ENCODE measurements around the gene TNS3.
"Not testable (repeated sequence)": the region's sequence is repeated elsewhere in the genome, so short reads cannot be mapped to it uniquely, and the experiment has no call there.

TNS3 gene

GRCh38 chr7:47479821-47480575, 101.9 kb downstream of the TNS3 start:
- no peak overlapping the region for H3K27ac Mint-ChIP-seq
- H3K4me3 Mint-ChIP-seq = no peak overlapping the region
- H3K9me3 Mint-ChIP-seq = no peaks in the 10 kb centered on the region
- no peaks in the 10 kb centered on the region for H3K27me3 Mint-ChIP-seq
- DNase-seq (no peak), ATAC-seq (no peak)
- H3K4me1 Mint-ChIP-seq = peaks cover 38% of the 10 kb centered on the region

GRCh38 chr7:47478926-47479711, 102.8 kb downstream of the TNS3 start:
- DNase-seq (no peak), ATAC-seq (no peak)
- Mint-ChIP-seq H3K27me3 (no peaks in the 10 kb centered on the region), H3K27ac (peak overlapping the region in 1 of 2 donors; percentile 3), H3K4me1 (peaks cover 38% of the 10 kb centered on the region), H3K9me3 (no peaks in the 10 kb centered on the region), H3K4me3 (no peak overlapping the region)

- no peak for DNase-seq
- Mint-ChIP-seq H3K9me3 (no peaks in the 10 kb centered on the region), H3K27ac (no peak overlapping the region), H3K4me3 (no peak overlapping the region), H3K4me1 (peaks cover 38% of the 10 kb centered on the region), H3K27me3 (no peaks in the 10 kb centered on the region)
- no peak for ATAC-seq
Measured at GRCh38 chr7:47478017-47478344, 103.9 kb downstream of the TNS3 start.

GRCh38 chr7:47477191-47478016, 104.5 kb downstream of the TNS3 start:
- H3K4me1 Mint-ChIP-seq = peaks cover 32% of the 10 kb centered on the region
- no peaks in the 10 kb centered on the region for H3K27me3 Mint-ChIP-seq
- no peak overlapping the region for H3K27ac Mint-ChIP-seq
- ATAC-seq (no peak), DNase-seq (no peak)
- no peaks in the 10 kb centered on the region for H3K9me3 Mint-ChIP-seq
- H3K4me3 Mint-ChIP-seq = no peak overlapping the region

GRCh38 chr7:47475880-47476227, 106.1 kb downstream of the TNS3 start:
- no peaks in the 10 kb centered on the region for H3K27me3 Mint-ChIP-seq
- H3K27ac Mint-ChIP-seq = no peak overlapping the region
- DNase-seq (no peak), ATAC-seq (no peak)
- H3K4me1 Mint-ChIP-seq = peaks cover 17% of the 10 kb centered on the region
- no peak overlapping the region for H3K4me3 Mint-ChIP-seq
- no peaks in the 10 kb centered on the region for H3K9me3 Mint-ChIP-seq

- ATAC-seq = peak; percentile 77
- Mint-ChIP-seq H3K4me1 (peaks cover 10% of the 10 kb centered on the region), H3K9me3 (no peaks in the 10 kb centered on the region), H3K4me3 (no peak overlapping the region), H3K27me3 (no peaks in the 10 kb centered on the region), H3K27ac (no peak overlapping the region)
- DNase-seq = peak; percentile 24 to 46
Measured at GRCh38 chr7:47474937-47475879, 106.7 kb downstream of the TNS3 start.

GRCh38 chr7:47474211-47474936, 107.5 kb downstream of the TNS3 start:
- DNase-seq (no peak), ATAC-seq (no peak)
- Mint-ChIP-seq H3K4me1 (peaks cover 6% of the 10 kb centered on the region), H3K9me3 (no peaks in the 10 kb centered on the region), H3K27ac (no peak overlapping the region), H3K4me3 (no peak overlapping the region), H3K27me3 (no peaks in the 10 kb centered on the region)

- ATAC-seq (no peak), DNase-seq (no peak)
- H3K4me1 Mint-ChIP-seq = peaks cover 2% of the 10 kb centered on the region
- H3K27me3 Mint-ChIP-seq = no peaks in the 10 kb centered on the region
- no peak overlapping the region for H3K27ac Mint-ChIP-seq
- no peaks in the 10 kb centered on the region for H3K9me3 Mint-ChIP-seq
- H3K4me3 Mint-ChIP-seq = no peak overlapping the region
Measured at GRCh38 chr7:47473499-47474210, 108.3 kb downstream of the TNS3 start.

- DNase-seq = no peak
- Mint-ChIP-seq H3K27me3 (no peaks in the 10 kb centered on the region), H3K27ac (peak overlapping the region in 1 of 2 donors; percentile 2), H3K9me3 (no peaks in the 10 kb centered on the region), H3K4me1 (no peaks in the 10 kb centered on the region), H3K4me3 (no peak overlapping the region)
- peak; percentile 27 for ATAC-seq
Measured at GRCh38 chr7:47472444-47473157, 109.3 kb downstream of the TNS3 start.

- ATAC-seq = no peak
- peak overlapping the region in 1 of 2 donors; percentile 2 for H3K27ac Mint-ChIP-seq
- H3K4me1 Mint-ChIP-seq = no peaks in the 10 kb centered on the region
- H3K4me3 Mint-ChIP-seq = no peak overlapping the region
- H3K27me3 Mint-ChIP-seq = no peaks in the 10 kb centered on the region
- no peaks in the 10 kb centered on the region for H3K9me3 Mint-ChIP-seq
- no peak for DNase-seq
Measured at GRCh38 chr7:47471831-47472230, 110.1 kb downstream of the TNS3 start.

GRCh38 chr7:47471358-47471703, 110.6 kb downstream of the TNS3 start:
- Mint-ChIP-seq H3K4me3 (no peak overlapping the region), H3K27ac (no peak overlapping the region), H3K9me3 (no peaks in the 10 kb centered on the region), H3K4me1 (no peaks in the 10 kb centered on the region), H3K27me3 (no peaks in the 10 kb centered on the region)
- no peak for DNase-seq
- no peak for ATAC-seq

GRCh38 chr7:47470567-47471357, 111.1 kb downstream of the TNS3 start:
- no peak overlapping the region for H3K27ac Mint-ChIP-seq
- no peak overlapping the region for H3K4me3 Mint-ChIP-seq
- DNase-seq = no peak
- ATAC-seq = no peak
- H3K27me3 Mint-ChIP-seq = no peaks in the 10 kb centered on the region
- H3K4me1 Mint-ChIP-seq = no peaks in the 10 kb centered on the region
- no peaks in the 10 kb centered on the region for H3K9me3 Mint-ChIP-seq

GRCh38 chr7:47469846-47470245, 112.1 kb downstream of the TNS3 start:
- H3K4me3 Mint-ChIP-seq, H3K9me3 Mint-ChIP-seq: not testable (repeated sequence)

More at GRCh38 chr7:47469846-47470245, 112.1 kb downstream of the TNS3 start:
- not testable (repeated sequence) for ATAC-seq, H3K4me1 Mint-ChIP-seq, H3K27me3 Mint-ChIP-seq, DNase-seq, H3K27ac Mint-ChIP-seq

Data from stimulated activated naive CD8-positive, alpha-beta T cell treated with anti-CD3 and anti-CD28 coated beads, Interleukin-15, amount 100 ng/mL, for 72 hours (primary cell).